ENCODE measurements around the gene ARL5A.
A peak's percentile ranks its signal among the peaks of the same experiment; 100 is the strongest.

The ARL5A gene

DNA sequence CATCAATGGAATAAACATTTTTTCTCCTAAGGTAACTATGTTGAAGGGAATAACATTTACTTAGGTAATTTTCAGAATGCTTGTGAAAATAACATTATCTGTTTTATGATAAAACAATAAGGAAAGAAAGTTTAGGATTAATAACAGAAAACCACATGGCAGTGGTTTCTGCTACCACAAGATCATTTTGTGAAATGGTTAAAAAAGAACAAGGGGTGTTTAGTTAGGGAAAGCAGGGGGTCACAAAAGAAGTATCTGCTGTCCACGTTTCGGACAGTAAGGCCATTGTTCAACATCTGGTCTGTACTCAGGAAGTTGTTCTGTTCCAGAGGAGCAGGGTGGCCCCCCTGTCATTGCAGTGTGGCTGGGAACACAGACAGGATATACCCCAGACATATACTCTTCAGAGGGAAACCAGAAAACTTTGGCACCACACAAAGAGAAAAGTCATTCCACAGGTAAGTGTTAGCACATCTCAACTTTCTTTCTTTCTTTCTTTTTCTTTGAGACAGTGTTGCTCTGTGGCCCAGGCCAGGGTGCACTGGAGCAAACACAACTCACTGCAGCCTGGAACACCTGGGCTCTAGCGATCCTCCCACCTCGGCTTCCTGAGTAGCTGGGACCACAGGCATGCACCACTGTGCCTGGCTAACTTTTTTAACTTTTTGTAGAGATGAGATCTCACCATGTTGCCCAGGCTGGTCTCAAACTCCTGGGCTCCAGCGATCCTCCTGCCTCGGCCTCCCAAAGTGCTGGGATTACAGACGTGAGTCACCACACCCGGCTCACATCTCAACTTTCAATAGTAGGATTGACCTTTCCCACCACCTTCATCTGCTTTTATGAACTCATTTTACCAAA lies 14.8 kb upstream of the ARL5A start:
- DNase-seq: no peak
- intact Hi-C loops (cut with DNase I): no loop called here

DNA sequence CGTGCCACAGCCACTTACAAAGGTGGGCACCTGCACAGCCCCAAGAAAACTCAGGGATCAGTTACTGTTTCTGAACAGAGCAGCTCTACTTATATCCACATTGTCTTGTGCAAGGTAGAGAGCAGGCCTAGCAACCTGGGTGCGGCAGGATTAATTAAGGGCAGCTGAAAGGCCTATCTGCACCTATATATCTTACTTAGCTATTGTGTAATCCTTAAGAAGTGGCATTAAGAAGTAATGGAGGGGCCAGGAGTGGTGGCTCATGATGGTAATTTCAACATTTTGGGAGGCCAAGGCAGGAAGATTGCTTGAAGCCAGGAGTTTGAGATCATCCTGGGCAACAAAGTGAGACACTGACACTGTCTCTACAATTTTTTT lies 12.8 kb upstream of the ARL5A start:
- intact Hi-C loops (cut with DNase I): no loop called here

DNA sequence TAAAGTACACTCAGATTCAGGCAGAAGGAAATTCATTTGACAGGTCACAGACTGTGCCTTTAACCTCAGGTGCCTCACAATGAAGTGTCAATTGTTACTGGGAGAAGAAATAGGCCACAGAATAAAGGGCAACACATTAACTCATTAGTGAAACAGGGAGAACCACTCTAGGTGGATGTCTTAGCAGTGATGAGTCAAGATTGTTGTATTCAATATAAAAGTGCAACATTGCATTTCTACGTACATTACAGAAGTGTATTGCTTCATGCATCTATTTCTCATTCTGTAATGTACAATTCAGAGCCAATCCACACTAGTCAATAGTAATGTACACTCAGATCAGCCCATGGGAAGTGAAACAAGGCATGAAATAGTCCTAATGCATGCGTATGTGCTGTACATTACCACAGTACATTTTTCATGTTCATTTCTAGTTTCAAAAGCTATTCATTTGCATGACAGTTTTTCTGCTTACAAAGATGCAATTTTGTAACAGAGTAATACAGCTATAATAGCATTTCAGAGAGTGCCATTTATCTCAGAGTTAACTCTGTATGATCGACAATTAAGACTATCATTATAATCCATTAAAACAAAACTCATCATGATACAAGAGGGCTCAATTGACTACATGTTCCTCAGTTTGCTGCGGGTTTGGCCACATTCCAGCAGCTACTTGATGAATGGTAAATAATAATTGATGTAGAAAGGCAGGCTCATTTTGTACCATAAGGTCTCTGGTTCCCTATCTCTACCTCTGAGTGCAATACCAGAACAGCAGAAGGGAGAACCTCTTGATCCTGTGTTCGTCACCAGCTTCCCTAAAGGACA lies 12.2 kb upstream of the ARL5A start:
- intact Hi-C loops (cut with DNase I): no loop called here
- DNase-seq: no peak

More for the DNA sequence above, 12.8 kb upstream of the ARL5A start:
- no peak for DNase-seq

DNA sequence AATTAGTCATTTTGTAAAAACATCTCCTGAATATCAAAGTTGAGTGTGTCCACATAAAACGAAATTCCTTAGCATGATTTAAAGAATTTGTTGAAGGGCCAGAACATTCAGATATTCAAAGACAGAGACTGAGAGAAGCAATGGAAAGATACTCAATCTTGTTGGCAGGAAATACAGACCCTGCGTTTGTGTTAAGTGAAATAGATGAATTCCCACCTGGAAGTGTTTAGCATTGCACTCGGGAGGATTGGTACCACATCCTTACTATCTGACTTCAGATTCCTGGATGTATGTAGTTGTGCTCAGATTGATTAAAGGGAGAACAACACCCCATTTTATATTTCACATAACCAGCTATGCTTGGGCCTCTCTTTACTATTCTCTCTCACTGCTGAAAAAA lies 9.7 kb upstream of the ARL5A start:
- DNase-seq: no peak
- intact Hi-C loops (cut with DNase I): no loop called here

GRCh38 chr2:151833984-151834383 lies 5.8 kb upstream of the ARL5A start:
- intact Hi-C loops (cut with DNase I): no loop called here
- no peak for DNase-seq

DNA sequence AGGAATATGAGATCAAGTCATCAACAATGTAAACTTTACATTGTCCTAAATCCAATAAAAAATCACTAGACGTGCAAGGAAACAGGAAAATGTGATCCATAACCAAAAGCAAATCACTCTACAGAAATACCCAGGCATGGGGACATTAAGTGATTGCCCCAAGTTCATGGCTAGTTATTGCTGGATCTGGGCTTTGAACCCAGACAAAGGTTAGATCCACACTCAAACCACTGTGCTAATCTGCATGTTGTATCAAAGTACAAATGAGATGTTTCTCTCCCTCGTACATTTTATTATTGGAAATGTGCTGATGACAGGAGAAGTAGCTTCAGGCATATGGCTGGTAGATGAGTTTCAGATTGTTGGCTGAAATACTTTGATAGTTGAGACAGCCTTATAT lies 2.7 kb upstream of the ARL5A start:
- intact Hi-C loops (cut with DNase I): no loop called here
- no peak for DNase-seq

GRCh38 chr2:151828890-151829324 lies 686 bp upstream of the ARL5A start:
- intact Hi-C loops (cut with DNase I): loop anchor here (10.0 kb wide), 1 partner anchor 176 kb away; no protein-coding TSS in a partner anchor
- DNase-seq: no peak

DNA sequence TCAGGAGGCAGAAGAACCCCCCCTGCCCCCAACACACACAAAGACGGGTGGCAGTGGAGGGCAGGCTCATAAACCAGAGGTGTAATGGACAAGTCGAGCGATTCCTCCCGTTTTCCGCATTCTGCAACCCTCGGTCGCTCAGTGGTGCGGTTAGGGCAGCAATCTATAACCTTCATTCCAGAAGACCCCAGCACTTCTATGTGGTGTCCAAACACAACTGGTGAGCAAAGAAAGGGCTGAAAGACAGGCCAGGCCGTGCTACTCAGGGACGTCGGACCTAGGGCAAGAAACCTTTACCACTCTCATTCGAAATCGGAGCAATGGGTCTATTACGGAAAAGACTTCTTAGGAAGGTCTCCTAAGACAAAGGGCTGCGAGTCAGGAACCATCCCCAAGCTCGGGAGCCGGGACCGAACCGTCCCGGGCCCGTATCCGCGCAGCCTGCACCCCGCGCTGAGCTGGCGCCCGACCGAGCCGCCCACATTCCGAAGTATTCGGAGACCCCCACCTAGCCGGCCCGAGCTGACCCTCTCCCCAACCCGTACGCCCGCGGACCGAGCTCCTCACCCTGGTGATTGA lies 568 bp downstream of the ARL5A start:
- intact Hi-C loops (cut with DNase I): loop anchor here (10.0 kb wide), 1 partner anchor 177 kb away; no protein-coding TSS in a partner anchor
- peak in 22 of 42 donors; percentile 6 to 60 (median 26) for DNase-seq

DNA sequence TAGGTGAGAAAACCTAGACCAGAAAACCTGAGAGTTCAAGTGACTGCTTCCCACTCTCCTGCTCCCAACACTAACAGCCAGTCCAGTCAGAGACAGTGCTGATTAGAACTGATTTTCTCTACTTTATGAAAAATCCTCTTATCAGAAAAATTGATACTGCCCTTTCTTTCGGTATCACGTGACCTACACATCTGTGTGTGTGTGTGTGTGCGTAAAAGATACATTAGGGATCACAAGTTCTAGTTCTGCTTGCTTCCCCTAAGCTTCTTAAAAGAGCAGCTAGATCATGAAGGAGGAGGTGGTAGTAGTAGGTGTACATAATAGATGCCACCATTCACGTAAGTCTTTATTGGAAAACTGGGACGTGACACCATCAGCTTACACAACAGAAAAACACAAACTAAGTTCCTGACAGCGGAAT lies 1.5 kb downstream of the ARL5A start:
- intact Hi-C loops (cut with DNase I): loop anchor here (10.0 kb wide), 1 partner anchor 178 kb away; no protein-coding TSS in a partner anchor
- peak in 1 of 42 donors; percentile 17 for DNase-seq

GRCh38 chr2:151824886-151825285 lies 3.3 kb downstream of the ARL5A start:
- no peak for DNase-seq
- intact Hi-C loops (cut with DNase I): loop anchor here (10.0 kb wide), 1 partner anchor 180 kb away; no protein-coding TSS in a partner anchor

DNA sequence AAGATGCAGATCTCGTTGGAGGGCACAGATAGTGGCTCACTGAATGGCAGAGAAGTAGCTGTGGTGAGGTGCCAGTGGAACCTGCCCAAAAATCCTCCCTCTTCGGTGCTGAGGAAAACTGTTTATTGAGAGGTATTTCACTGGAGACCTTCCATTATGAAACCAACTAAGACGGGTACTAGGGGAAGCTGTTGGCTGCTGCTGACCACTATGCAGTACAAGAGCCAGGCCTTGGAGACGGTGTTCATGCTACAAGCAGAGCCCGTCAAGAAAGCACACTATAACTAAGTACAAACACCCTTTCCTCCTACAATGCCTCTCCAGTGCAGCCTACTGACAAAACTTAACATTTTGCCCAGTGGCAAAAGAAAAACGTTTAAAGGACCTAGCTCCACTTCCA lies 4.6 kb downstream of the ARL5A start:
- DNase-seq: peak in 1 of 42 donors; percentile 7
- intact Hi-C loops (cut with DNase I): loop anchor here (10.0 kb wide), 1 partner anchor 181 kb away; no protein-coding TSS in a partner anchor

- DNase-seq: no peak
- intact Hi-C loops (cut with DNase I): loop anchor here (10.0 kb wide), 1 partner anchor 185 kb away; no protein-coding TSS in a partner anchor
These were observed 8.3 kb downstream of the ARL5A start for GRCh38 chr2:151819920-151820319.

DNA sequence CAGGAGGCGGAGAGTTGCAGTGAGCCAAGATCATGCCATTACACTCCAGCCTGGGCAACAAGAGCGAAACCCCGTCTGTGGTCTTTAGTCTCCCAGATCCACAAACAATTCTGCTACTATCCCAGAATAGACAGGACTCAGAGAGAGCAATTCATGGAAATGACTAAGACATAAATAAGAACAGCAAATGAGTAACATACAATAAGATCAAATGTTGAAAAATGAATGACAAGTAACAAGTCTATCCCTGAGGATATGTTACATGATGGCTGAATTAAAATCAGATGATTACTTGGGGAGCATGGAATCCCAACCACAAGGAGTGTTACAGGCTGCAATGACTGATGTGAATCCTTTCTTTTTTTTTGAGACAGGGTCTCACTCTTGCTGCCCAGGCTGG lies 10.3 kb downstream of the ARL5A start:
- intact Hi-C loops (cut with DNase I): no loop called here
- no peak for DNase-seq

GRCh38 chr2:151816843-151817242 lies 11.4 kb downstream of the ARL5A start:
- intact Hi-C loops (cut with DNase I): no loop called here
- DNase-seq: no peak

DNA sequence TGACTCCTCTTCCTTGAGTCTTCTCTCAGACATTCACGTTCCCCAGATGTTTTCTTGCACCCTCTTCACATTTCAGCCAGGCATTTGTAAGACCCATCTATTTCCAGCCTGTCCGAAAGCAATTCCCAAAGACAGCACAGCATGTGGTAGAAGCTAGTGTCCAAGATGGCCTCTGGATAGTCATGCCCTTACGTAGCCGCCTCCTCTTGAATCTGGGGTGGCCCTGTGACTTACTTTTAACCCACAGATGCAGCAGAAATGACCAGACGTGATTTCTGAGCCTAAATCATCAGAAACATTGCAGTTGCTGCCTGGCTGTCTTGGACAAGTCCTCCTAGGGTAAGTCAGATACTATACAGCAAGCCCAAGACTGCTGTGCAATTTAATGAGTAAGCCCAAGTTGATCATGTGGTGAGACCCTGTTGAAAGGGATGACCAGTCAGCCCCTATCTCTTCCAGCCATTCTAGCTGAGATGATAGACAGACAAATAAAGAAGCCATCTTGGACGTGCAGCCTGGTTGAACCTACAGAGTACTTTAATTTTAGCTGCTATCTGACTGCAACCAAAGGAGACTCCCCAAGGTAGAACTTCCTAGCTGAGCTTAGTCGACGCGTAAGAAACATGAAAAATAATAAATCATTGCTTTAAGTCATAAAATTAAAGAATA lies 12.3 kb downstream of the ARL5A start:
- intact Hi-C loops (cut with DNase I): no loop called here
- no peak for DNase-seq

- no peak for DNase-seq
- intact Hi-C loops (cut with DNase I): no loop called here
These were observed 17.7 kb downstream of the ARL5A start for GRCh38 chr2:151810489-151810888.

DNA sequence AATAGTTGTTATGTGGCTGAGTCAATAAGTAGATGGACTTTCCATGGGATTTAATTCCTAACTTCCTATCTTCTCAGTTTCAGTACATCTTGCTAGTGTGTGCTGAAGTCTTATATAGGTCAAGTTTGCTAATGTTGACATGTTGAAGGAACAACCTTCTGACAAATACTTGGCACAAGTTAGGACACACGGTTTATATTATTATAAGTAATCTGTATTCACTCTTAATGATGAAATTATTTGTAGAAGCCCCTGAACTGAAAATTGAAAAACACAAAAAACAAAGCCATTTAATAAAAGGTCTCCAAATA lies 19.2 kb downstream of the ARL5A start:
- intact Hi-C loops (cut with DNase I): no loop called here
- DNase-seq: no peak

DNA sequence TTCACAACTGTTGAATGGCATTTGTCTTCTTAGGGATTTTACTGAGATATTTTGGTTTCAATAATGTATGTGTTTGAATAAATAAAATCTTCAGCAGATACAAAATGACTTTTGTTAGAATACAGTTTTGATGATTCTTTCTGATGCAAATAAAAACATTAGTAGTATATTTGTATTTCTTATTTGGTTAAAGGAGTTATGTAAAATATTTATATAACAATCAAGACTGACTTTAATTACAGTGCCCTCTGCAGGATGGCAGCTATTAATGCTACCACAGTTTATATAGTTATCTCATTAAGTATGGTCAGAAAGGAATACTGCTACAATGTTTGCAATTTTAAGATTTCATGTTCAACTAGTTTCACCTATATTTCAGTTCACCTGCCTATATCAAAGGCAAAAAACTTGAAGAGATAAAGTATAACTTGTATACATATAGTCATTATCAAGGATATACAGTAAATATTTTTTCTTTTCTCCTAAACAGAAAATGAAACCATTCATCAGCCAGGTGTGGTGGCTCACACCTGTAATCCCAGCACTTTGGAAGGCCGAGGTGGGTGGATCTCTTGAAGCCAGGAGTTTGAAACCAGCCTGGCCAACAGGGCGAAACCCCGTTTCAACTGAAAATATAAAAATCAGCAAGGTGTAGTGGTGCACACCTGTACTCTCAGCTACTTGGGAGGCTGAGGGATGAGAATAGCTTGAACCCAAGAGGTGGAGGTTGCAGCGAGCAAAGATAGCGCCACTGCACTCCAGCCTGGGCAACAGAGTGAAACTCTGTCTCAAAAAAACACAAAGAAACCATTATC lies 19.8 kb downstream of the ARL5A start:
- intact Hi-C loops (cut with DNase I): no loop called here
- no peak for DNase-seq
